GM18951 (cell line): ENCODE measurements around the gene CCHCR1.

Experiments
- POLR2A ChIP-seq: IDR thresholded peaks from 4 replicates; pipeline ENCODE4 v1.6.1; 2011; ENCODE audit warnings: mild to moderate bottlenecking; ENCODE audit not compliant: insufficient read length, insufficient read depth; ENCODE audit errors: extremely low read depth
- in situ Hi-C: fragments of 300-500 bp; cut with MboI; formaldehyde crosslinking; loops from one replicate; pipeline ENCODE4 v1.12.0; 2022; ENCODE audit warnings: low sequenced_read_pairs, mixed read lengths, inconsistent platforms; ENCODE audit not compliant: unreplicated experiment

The CCHCR1 gene

GRCh38 chr6:31163922-31164321 is 6.3 kb upstream of the CCHCR1 start:
- no peak for TF ChIP-seq POLR2A
- in situ Hi-C loops: no loop called here

DNA sequence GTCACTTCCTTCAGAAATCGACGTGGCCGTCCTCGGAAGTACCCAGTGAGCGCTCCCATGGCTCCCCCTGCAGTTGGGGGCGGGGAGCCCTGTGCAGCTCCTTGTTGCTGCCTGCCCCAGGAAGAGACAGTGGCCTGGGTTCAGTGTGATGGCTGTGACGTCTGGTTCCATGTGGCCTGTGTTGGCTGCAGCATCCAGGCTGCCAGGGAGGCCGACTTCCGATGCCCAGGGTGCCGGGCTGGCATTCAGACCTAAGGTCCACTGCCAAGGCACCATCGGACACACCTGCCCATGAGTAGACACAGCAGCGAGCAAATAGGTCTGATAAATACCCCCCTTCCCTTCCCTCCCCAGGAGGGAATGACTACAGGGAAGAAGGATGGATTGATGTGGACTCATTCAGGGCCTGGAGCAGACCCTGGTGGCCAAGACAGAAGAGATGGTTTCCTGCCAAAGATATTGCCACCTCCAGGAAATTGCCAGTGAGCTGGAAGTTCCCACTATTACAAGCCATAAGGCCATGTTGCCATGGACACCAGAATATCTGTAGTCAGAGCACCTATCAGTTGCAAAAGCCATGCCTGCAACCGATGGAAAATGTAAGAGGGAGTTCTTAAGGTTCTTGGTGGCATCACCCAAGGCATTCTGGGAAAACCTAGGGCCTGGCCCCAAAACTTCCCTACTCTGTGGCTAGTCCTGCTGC is 5.0 kb upstream of the CCHCR1 start:
- in situ Hi-C loops: no loop called here

DNA sequence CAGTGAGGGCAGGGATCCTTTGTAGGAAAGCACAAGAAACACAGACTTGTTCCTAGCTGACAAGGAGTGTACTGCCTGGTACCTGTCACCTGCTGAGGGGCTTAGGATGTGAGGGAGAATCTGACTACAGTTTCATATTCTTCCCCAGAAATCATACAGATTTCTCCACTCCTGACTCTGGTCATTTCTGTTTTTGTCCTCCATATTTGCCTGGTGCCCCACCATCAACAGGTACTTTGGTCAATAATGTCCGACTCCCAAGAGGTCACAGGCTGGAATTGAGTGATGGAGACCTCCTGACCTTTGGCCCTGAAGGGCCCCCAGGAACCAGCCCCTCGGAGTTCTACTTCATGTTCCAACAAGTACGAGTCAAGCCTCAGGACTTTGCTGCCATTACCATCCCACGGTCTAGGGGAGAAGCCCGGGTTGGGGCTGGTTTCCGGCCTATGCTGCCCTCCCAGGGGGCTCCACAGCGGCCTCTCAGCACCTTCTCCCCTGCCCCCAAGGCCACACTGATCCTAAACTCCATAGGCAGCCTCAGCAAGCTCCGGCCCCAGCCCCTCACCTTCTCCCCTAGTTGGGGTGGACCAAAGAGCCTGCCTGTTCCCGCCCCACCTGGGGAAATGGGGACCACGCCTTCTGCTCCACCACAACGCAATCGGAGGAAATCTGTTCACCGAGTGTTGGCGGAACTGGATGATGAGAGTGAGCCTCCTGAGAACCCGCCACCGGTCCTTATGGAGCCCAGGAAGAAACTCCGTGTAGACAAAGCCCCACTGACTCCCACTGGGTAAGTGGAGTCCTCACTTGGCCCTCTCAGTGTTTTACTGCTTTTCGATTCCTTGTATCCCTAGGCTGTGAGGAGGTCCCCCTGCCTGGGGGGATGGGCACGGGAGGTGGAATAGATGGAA is 3.9 kb upstream of the CCHCR1 start:
- TF ChIP-seq POLR2A: no peak
- in situ Hi-C loops: no loop called here

More for the DNA sequence above, 5.0 kb upstream of the CCHCR1 start:
- TF ChIP-seq POLR2A: no peak

DNA sequence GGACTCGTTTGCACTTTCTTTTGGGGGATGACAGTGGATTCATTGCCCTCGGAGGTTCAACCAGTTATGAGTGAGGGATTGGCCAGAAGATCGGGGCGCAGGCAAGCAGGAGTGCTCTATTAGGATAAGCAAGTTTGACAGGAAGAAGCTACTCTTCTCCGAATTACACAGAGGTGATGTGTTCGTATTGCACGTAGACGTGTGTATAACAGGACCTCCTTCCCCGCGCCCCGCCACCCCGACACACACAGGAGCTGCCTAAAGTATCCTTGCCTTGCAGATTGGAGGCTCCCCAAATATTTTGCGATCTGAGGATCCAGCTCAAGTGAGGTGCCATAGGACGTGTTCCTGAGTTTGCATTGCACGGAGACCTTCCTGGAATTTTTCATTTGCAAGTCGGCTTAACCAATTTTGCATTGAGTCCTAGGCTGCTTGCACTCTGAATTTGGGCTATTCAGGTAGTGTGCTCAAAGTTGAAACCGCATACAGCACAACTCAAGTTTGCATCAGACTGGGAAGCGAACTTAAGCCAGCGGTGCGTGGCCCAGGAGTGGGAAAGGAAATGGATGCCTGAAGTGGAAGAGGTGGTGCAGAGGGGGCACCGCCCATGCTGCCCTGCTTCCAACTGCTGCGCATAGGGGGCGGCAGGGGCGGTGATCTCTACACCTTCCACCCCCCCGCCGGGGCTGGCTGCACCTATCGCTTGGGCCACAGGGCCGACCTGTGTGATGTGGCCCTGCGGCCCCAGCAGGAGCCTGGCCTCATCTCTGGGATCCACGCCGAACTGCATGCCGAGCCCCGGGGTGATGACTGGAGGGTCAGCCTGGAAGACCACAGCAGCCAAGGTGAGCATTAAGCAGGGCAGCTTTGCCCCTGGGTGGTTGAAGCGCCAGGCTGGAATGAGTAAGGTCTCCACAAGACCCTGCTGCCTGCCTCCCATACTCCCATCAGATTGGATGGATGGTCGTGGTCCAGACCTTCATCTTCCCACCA is 1.6 kb upstream of the CCHCR1 start:
- no peak for TF ChIP-seq POLR2A
- in situ Hi-C loops: no loop called here

DNA sequence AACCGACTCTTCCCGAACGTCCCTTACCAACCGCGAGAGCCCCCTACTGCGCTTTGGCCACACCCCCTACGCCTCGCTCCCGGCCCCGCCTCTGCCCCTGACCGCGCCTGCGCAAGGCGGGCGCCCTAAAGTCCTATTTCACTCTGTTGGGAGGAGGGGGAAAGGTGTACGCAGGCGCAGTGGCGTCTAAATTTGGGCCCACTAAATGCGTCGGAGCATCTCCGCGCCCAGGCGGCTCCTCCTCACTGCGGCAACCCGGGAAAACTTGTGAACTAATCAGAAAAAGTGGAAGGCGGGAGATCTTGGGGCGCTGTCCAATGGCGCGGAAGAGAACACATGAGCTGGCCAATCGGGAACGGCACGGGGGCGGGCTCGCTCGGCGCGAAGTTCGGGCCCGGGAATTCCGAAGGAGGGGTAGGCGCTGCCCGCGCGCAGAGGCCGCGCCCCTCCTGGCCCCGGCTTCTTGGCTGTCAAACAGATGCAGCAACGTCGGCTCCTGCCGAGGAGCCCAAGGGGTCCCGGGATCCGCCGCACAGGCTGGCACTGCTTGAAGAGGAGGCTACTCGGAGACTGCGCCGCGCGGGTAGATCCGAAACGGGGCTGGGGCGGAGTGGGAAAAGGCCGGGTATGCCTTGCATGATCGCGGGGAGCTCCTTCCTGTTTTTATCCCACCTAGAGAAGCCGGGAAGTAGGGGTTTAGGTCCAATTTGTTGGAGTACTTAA is 699 bp upstream of the CCHCR1 start, which contains the start of gene TCF19:
TSS of gene TCF19 (plus strand) at position 450 of the 723 bp plus-strand sequence. CDS start 881 bp downstream, outside the sequence.
- TF ChIP-seq POLR2A: peak; percentile 60
- in situ Hi-C loops: no loop called here

GRCh38 chr6:31156641-31157040 is 961 bp downstream of the CCHCR1 start:
- in situ Hi-C loops: no loop called here
- TF ChIP-seq POLR2A: no peak

DNA sequence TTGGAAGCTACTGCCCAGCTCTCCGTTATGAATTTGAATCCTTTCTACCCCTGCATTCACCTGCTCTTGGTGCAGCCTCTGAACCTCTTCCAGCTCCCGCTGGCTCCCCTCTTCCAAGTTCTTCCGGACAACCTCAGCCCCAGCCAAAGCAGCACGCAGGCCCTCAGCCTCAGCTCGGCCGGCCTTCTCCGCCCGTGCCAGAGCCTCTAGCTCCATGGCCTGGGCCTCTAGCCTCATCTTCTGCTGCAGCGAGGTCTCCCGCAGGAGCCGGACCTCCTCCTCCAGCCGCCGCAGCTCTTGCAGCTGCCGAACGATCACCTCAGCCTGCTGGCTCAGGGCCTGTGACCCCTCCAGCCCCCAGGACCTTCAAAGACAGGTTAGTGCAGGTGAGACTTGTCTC is 3.2 kb downstream of the CCHCR1 start:
- no peak for TF ChIP-seq POLR2A
- in situ Hi-C loops: no loop called here

DNA sequence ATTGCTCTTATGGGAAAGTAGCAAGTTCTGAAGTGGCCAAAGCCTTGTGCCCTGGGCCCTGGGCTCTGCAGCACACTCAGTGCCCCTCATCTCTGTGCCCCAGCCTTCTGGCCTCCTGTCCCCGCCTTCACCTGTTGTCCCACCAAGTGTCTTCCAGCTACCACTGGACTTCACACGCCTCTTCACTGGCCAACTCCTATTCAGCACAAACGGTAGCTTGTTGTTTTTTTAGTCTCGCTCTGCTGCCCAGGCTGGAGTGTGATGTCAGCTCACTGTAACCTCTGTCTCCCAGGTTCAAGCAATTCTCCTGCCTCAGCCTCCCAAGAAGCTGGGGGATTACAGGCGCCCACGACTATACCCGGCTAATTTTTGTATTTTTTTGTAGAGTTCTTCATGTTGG is 4.8 kb downstream of the CCHCR1 start:
- in situ Hi-C loops: no loop called here
- no peak for TF ChIP-seq POLR2A

DNA sequence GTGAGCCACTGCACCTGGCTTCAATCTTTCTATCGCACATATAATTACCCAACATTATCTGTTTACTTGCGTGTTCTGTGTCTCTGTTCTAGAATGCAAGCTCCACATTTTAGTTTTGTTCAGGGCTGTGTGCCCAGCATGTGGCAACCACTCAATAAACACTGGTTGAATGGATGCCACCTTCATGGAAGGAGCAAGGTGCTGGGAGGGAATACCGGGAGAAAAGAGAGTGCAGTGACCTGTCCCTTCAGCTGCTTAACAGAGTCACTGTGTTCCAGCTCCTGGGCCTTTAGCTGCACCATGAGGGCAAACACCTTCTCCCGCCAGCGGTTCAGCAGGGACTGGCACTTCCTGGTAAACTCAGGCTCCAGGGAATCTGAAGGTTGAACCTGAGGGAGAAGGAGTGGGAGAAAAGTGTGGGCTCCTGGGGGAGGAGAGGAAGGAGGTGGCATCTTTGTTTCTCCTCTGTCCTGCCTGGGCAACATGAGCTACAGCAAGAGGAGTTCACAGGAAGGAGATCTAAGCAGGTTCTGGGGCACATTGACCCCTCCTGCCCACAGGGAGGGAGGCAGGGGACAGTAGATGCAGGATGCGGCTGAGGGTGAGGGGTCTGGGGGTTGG is 7.7 kb downstream of the CCHCR1 start:
- in situ Hi-C loops: no loop called here
- TF ChIP-seq POLR2A: no peak

DNA sequence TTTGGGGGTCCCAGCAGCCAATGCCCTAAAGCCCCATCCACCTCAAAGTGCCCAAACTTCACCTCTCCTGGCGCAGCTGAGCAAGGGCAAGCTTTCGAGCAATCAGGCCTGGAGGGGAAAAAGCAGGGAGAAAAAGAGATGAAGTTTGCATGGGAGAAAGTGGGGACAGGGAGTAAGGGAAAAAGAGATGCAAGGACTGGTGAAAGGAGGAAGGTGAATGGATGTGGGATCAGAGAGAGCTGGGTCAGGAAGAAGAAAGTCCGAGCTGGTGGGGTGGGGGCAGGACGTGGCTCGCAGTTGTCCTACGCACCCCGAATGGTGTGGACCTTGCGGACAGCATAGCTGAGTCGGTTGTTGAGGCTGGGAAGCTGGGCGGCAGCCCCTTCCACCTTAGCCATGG is 12.2 kb downstream of the CCHCR1 start:
- in situ Hi-C loops: no loop called here
- TF ChIP-seq POLR2A: no peak

GRCh38 chr6:31144970-31145340 is 12.6 kb downstream of the CCHCR1 start:
- in situ Hi-C loops: no loop called here
- no peak for TF ChIP-seq POLR2A
